K562 (cell line): ENCODE results near the gene PTCH2. TPM values are rescaled to one million over a fixed set of nuclear protein-coding genes. Genes with fewer than 3 reads are reported as not detected.

Experiments
- ATF3 ChIP-seq, 2 experiments: fragments of 450-650 bp in 1 of 2; sonication (generic) in 1 of 2; formaldehyde crosslinking in 1 of 2; IDR thresholded peaks in 1 of 2; conservative IDR thresholded peaks in 1 of 2; 2 replicates each; pipeline versions ENCODE4 v1.6.1 to v1.8.1; 2016 to 2023; ENCODE audit warnings: mild to moderate bottlenecking in 2 of 2, moderate library complexity in 2 of 2, inconsistent platforms in 1 of 2, missing genetic modification reagents in 1 of 2
- ATF6 ChIP-seq: sonication (generic); formaldehyde crosslinking; IDR thresholded peaks from 2 replicates; pipeline ENCODE4 v1.4.0; 2020; ENCODE audit warnings: mild to moderate bottlenecking, missing genetic modification reagents
- FOXA1 ChIP-seq: fragments of 450-650 bp; IDR thresholded peaks from 2 replicates; pipeline ENCODE4 v1.6.1; 2016; ENCODE audit warnings: mild to moderate bottlenecking, borderline replicate concordance
- JUN ChIP-seq, 2 experiments: sonication (generic) in 1 of 2; formaldehyde crosslinking in 1 of 2; IDR thresholded peaks; 2 replicates each; pipeline versions ENCODE4 v1.6.1 to v1.8.0; 2012 to 2022; ENCODE audit warnings: borderline replicate concordance in 2 of 2, mild to moderate bottlenecking in 2 of 2, improper control_type of control experiment in 1 of 2, low read depth in 1 of 2, low read length in 1 of 2, missing genetic modification reagents in 1 of 2
- MTF1 ChIP-seq: fragments of 250-450 bp; sonication (Bioruptor Pico); IDR thresholded peaks from 2 replicates; pipeline ENCODE4 v1.9.0; 2021; ENCODE audit warnings: moderate library complexity, mild to moderate bottlenecking, inconsistent platforms, borderline replicate concordance
- NELFE ChIP-seq: IDR thresholded peaks from 2 replicates; pipeline ENCODE4 v1.6.1; 2011; ENCODE audit warnings: mild to moderate bottlenecking; ENCODE audit not compliant: insufficient read depth, insufficient read length
- NEUROD1 ChIP-seq: fragments of 150-350 bp; IDR thresholded peaks from 2 replicates; pipeline ENCODE4 v1.6.1; 2014; ENCODE audit warnings: borderline replicate concordance, low read length, low read depth; ENCODE audit not compliant: partially characterized antibody
- RBBP5 ChIP-seq: fragments of 200-600 bp; sonication (generic); IDR thresholded peaks from 2 replicates; pipeline ENCODE4 v1.6.1; 2012; ENCODE audit warnings: borderline replicate concordance, mild to moderate bottlenecking, low read length, control low read depth, inconsistent platforms; ENCODE audit not compliant: insufficient read depth, poor library complexity, severe bottlenecking
- RBM17 ChIP-seq: fragments of 200-400 bp; formaldehyde crosslinking; IDR thresholded peaks from 2 replicates; pipeline ENCODE4 v1.6.1; 2017; ENCODE audit warnings: low read depth, mild to moderate bottlenecking, low read length, borderline replicate concordance
- SMAD3 ChIP-seq: fragments of 450-650 bp; formaldehyde crosslinking; conservative IDR thresholded peaks from 2 replicates; pipeline ENCODE4 v1.4.0; 2020; ENCODE audit warnings: mild to moderate bottlenecking
- TOE1 ChIP-seq, 2 experiments: fragments of 450-650 bp in 1 of 2; sonication (generic) in 1 of 2; formaldehyde crosslinking in 1 of 2; IDR thresholded peaks; 2 replicates each; pipeline versions ENCODE4 v1.7.1 to v1.8.0; 2016 to 2022; ENCODE audit warnings: borderline replicate concordance in 2 of 2, mild to moderate bottlenecking in 2 of 2, antibody characterized with exemption in 1 of 2, inconsistent platforms in 1 of 2, low read depth in 1 of 2, missing genetic modification reagents in 1 of 2, moderate library complexity in 1 of 2
- ZBTB9 ChIP-seq: fragments of 450-650 bp; formaldehyde crosslinking; IDR thresholded peaks from 2 replicates; pipeline ENCODE4 v1.4.0; 2020; ENCODE audit warnings: mild to moderate bottlenecking, moderate library complexity
- ZFP36 ChIP-seq: fragments of 150-350 bp; IDR thresholded peaks from 2 replicates; pipeline ENCODE4 v1.6.1; 2018; ENCODE audit warnings: low read length, low read depth; ENCODE audit not compliant: partially characterized antibody
- ZNF3 ChIP-seq: fragments of 250-450 bp; sonication (Bioruptor Pico); IDR thresholded peaks from 2 replicates; pipeline ENCODE4 v1.5.0; 2021; ENCODE audit warnings: mild to moderate bottlenecking, moderate library complexity
- ZNF444 ChIP-seq: fragments of 250-450 bp; sonication (Bioruptor Pico); IDR thresholded peaks from 2 replicates; pipeline ENCODE4 v1.4.0; 2020; ENCODE audit warnings: mild to moderate bottlenecking, moderate library complexity
- polyA plus RNA-seq, 8 experiments: library from polyadenylated mRNA; depleted of rRNA in 4 of 8; stranded (reverse) in 5 of 8; unstranded in 3 of 8; fragments of >200 nt; fragmentation: Nextera tagmentation in 2 of 8; fragmentation: Illumina TruSeq in 1 of 8; extraction: Ambion mirVana in 2 of 8; extraction: Trizol in 1 of 8; gene quantifications; 2 replicates each; pipeline versions ENCODE4 v1.2.1 to v1.2.3, GENCODE V29; 2011 to 2014; ENCODE audit warnings: inconsistent platforms in 1 of 8, missing spikeins in 1 of 8
- total RNA-seq, 7 experiments: library from RNA; depleted of rRNA in 6 of 7; stranded (reverse); fragments of >200 nt in 6 of 7; fragmentation: Illumina TruSeq in 2 of 7; extraction: Trizol in 2 of 7; gene quantifications; 2 replicates each; pipeline versions ENCODE4 v1.2.1 to v1.2.3, GENCODE V29; 2011 to 2021; ENCODE audit warnings: low replicate concordance in 1 of 7
- TF ChIP-seq, protein P1 (sequence below): fragments of 250-450 bp; sonication (Bioruptor Pico); IDR thresholded peaks from 2 replicates; pipeline ENCODE4 v1.4.0; 2020
- TF ChIP-seq, protein P2 (sequence below): fragments of 450-650 bp; formaldehyde crosslinking; IDR thresholded peaks from 2 replicates; pipeline ENCODE4 v1.4.0; 2022; ENCODE audit warnings: missing genetic modification characterization

The PTCH2 gene
- total and polyA plus RNA-seq, 9 of the 15 experiments (the other 6 are each of a cell fraction or from before 2014, with no cell fraction given): 0.15 to 27.3 (median 0.48) TPM; not detected in 1

DNA sequence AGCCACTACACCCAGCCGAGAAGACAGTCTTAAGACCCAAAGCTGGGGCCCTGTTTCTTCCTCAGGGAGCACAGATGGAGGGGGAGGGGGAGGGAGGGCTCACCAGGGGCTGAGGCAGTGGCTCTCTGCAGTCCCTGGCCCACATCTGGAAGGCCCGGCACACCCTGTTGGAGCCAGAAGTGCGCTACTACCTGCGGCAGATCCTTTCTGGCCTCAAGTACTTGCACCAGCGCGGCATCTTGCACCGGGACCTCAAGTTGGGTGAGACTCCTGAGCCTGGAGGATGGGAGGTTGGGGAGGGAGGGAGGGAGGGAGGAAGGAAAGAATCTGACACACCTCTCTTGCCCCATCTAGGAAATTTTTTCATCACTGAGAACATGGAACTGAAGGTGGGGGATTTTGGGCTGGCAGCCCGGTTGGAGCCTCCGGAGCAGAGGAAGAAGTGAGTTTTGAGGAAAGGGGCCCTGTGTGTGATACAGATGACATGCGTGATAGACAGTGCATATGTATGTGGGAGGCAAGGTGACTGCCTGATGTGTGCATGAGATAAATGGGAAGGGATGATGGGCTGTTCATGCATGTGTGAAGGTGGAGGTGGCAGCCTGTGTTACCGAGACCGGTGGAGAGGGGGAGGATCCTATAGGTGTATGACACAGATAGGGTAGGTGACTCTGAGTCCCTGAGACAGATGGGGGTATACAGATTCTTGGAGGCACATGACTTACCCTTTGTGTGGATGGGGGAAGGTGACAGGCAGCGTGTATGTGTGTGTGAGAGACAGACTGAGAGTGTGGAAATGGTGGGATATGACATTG lies 41.4 kb downstream of the PTCH2 start (continued):
- TF ChIP-seq ZNF444 (CRISPR knock-in tag): no peak
- no peak for TF ChIP-seq ZFP36
- no peak for TF ChIP-seq ZBTB9 (CRISPR knock-in tag)
- TF ChIP-seq MTF1 (CRISPR knock-in tag): no peak
- TF ChIP-seq ATF6 (CRISPR knock-in tag): 0 out of 2 replicates have a peak, but pooled peaks have one; percentile 47
- TF ChIP-seq NEUROD1: no peak
- no peak for TF ChIP-seq NELFE
- TF ChIP-seq RBM17: no peak
- no peak for TF ChIP-seq SMAD3 (CRISPR knock-in tag)
- no peak for TF ChIP-seq FOXA1
- TF ChIP-seq, protein P1, sequence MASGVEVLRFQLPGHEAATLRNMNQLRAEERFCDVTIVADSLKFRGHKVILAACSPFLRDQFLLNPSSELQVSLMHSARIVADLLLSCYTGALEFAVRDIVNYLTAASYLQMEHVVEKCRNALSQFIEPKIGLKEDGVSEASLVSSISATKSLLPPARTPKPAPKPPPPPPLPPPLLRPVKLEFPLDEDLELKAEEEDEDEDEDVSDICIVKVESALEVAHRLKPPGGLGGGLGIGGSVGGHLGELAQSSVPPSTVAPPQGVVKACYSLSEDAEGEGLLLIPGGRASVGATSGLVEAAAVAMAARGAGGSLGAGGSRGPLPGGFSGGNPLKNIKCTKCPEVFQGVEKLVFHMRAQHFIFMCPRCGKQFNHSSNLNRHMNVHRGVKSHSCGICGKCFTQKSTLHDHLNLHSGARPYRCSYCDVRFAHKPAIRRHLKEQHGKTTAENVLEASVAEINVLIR (CRISPR knock-in tag): no peak
- no peak for TF ChIP-seq ATF3 (IDR thresholded peaks at IDR 0.05)
- TF ChIP-seq ATF3 (CRISPR knock-in tag; conservative IDR thresholded peaks at IDR 0.05): no peak
- TF ChIP-seq JUN (IDR thresholded peaks at IDR 0.05; ENCODE audit: borderline replicate concordance, low read depth, low read length): no peak
- no peak for TF ChIP-seq JUN (CRISPR knock-in tag; IDR thresholded peaks at IDR 0.05; ENCODE audit: borderline replicate concordance)
- TF ChIP-seq TOE1 (IDR thresholded peaks at IDR 0.05; ENCODE audit: borderline replicate concordance): peak; percentile 47; the same call in 1 of the 2 replicates
- TF ChIP-seq TOE1 (CRISPR knock-in tag; IDR thresholded peaks at IDR 0.05; ENCODE audit: borderline replicate concordance, low read depth): no peak
- no peak for TF ChIP-seq RBBP5
- TF ChIP-seq, protein P2, sequence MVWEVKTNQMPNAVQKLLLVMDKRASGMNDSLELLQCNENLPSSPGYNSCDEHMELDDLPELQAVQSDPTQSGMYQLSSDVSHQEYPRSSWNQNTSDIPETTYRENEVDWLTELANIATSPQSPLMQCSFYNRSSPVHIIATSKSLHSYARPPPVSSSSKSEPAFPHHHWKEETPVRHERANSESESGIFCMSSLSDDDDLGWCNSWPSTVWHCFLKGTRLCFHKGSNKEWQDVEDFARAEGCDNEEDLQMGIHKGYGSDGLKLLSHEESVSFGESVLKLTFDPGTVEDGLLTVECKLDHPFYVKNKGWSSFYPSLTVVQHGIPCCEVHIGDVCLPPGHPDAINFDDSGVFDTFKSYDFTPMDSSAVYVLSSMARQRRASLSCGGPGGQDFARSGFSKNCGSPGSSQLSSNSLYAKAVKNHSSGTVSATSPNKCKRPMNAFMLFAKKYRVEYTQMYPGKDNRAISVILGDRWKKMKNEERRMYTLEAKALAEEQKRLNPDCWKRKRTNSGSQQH: peak; percentile 24; the same call in 1 of the 2 replicates
- TF ChIP-seq ZNF3 (CRISPR knock-in tag): no peak
